ENCODE measurements around the gene CHMP2A. TPM values are rescaled to one million over a fixed set of nuclear protein-coding genes. Genes with fewer than 3 reads are reported as not detected.

CHMP2A gene
- total and polyA plus RNA-seq, 2 of the 8 experiments (the other 6 are each of a cell fraction or from before 2014, with no cell fraction given) = 70.0 to 132 TPM

DNA sequence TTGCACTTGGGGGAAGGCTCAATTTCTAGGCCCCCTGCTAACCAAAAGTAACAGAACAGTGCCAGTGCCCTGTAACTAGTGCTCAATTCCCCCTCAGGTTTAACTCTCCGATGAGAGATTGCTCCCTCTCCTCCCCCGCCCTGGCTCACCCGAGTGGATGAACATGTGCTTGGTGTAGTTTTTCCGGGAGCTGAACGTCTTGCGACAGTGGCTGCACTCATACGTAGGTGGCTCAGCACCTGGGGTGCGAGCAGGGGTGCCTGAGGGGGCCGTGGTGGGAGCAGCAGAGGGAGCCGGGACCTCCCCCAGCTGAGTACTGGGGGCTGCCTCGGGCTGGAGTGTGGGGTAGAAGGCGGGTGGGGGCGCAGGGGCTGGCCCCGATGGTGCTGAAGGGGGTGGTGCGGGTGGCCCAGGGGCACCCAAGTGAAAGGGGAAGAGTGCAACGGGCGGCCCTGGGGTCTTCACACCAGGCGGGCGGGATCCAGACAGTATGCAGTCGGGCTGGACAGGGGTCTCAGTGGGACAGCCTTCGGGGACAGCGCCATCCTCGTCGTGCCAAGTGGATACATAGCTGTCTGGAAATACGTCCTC is 38.6 kb downstream of the CHMP2A start:
- H2BK120ac ChIP-seq (replicated peaks; ENCODE audit: low read depth, low read length) = no peak overlapping the region
- POLR2A ChIA-PET (ENCODE audit: partially characterized antibody) = interaction anchor here (0.5 to 21.3 kb wide), 10 partner anchors 16 to 333 kb away, joined by 3 to 650 read pairs (median 9); partner anchors contain the start of genes CHMP2A, TRIM28, UBE2M and ZNF497
- no peak overlapping the region for H2AK5ac ChIP-seq (ENCODE audit: low read depth, low read length)
- 0 out of 2 replicates have a peak overlapping the region, but pooled peaks have one; percentile 52 for H2BK5ac ChIP-seq (ENCODE audit: low read depth, low read length)
- H3K9me3 ChIP-seq (ENCODE audit: insufficient read depth in 2 of 2, low read depth in 1 of 2, low read length in 1 of 2) = no peaks in the 10 kb centered on the region
- H3K27me3 ChIP-seq (replicated peaks in 1 of 4; ENCODE audit: control insufficient read depth in 3 of 4, extremely low read depth in 1 of 4, insufficient read depth in 3 of 4, low read length in 3 of 4) = no peaks in the 10 kb centered on the region
- peaks cover 2 to 9% of the 10 kb centered on the region in 2 experiments for H4K20me1 ChIP-seq (replicated peaks in 1 of 2; ENCODE audit: control insufficient read depth in 1 of 2, insufficient read depth in 2 of 2, low read length in 2 of 2)
- CTCF ChIA-PET (ENCODE audit: partially characterized antibody) = interaction anchor here (0.6 to 5.2 kb wide), 5 partner anchors 17 to 80 kb away, joined by 3 to 27 read pairs (median 3); no protein-coding TSS in a partner anchor
- H3K79me2 ChIP-seq (ENCODE audit: control insufficient read depth in 1 of 2, insufficient read depth in 2 of 2, low read length in 2 of 2) = peaks cover 0 to 17% of the 10 kb centered on the region in 2 experiments; a peak in 1 of 4 replicates
- no peak overlapping the region for H3K56ac ChIP-seq (replicated peaks; ENCODE audit: insufficient read length, low read depth, low read length)
- no peak overlapping the region for H3K4ac ChIP-seq (replicated peaks; ENCODE audit: insufficient read length, low read depth, low read length)
- no peak overlapping the region for H2AFZ ChIP-seq (ENCODE audit: low read length)
- H4K8ac ChIP-seq (ENCODE audit: extremely low read depth, insufficient read depth, low read length) = peak overlapping the region; percentile 51; the same call in 1 of the 2 replicates
- H3K27ac ChIP-seq (ENCODE audit: low read depth, low read length) = 0 out of 2 replicates have a peak overlapping the region, but pooled peaks have one; percentile 28
- H2BK20ac ChIP-seq (ENCODE audit: low read length) = no peak overlapping the region
- no peak for FAIRE-seq
- H3K9ac ChIP-seq (replicated peaks in 1 of 4; ENCODE audit: extremely low read depth in 1 of 4, low read depth in 3 of 4, low read length in 3 of 4) = no peak overlapping the region
- WGBS, 2 experiments (ENCODE audit: extremely low coverage in 1 of 2, insufficient coverage in 1 of 2, insufficient read length in 1 of 2, insufficient replicate concordance in 2 of 2, low coverage in 1 of 2, low lambda C conversion rate in 2 of 2, missing lambda C conversion rate in 1 of 2) = 91% methylated on average over 14 of the region's 25 CpGs; no CpG with 5 or more reads in 1 of the 2 experiments
- H3K36me3 ChIP-seq (ENCODE audit: control insufficient read depth in 2 of 4, insufficient read depth in 4 of 4, low read length in 3 of 4) = peaks cover 0 to 9% (median 2%) of the 10 kb centered on the region in 4 experiments; a peak in 2 of 8 replicates
- H4K91ac ChIP-seq (replicated peaks; ENCODE audit: insufficient read length, low read length) = no peak overlapping the region
- peaks cover 0 to 30% (median 18%) of the 10 kb centered on the region in 4 experiments; a peak in 6 of 7 replicates for H3K4me1 ChIP-seq (replicated peaks in 1 of 4; ENCODE audit: control insufficient read depth in 3 of 4, insufficient read depth in 4 of 4, low read length in 3 of 4)
- H2BK15ac ChIP-seq (ENCODE audit: low read length) = no peak overlapping the region
- H4K5ac ChIP-seq (ENCODE audit: insufficient read length, low read depth, low read length) = no peak overlapping the region
- DNase-seq (ENCODE audit: low read depth in 1 of 2, low spot score in 2 of 2) = no peak
- H3K23ac ChIP-seq (ENCODE audit: insufficient read length) = no peak overlapping the region
- peak overlapping the region; percentile 36 to 58; a peak in 1 of 4 replicates for H3K4me2 ChIP-seq (ENCODE audit: insufficient read depth in 1 of 2, low read depth in 2 of 2, low read length in 2 of 2)
- H3K4me3 ChIP-seq (ENCODE audit: extremely low read depth in 1 of 4, insufficient read depth in 2 of 4, low read depth in 3 of 4, low read length in 4 of 4) = peak overlapping the region in 2 of 4 experiments; percentile 3 to 16; a peak in 1 of 8 replicates
- peaks cover 11% of the 10 kb centered on the region for H3K23me2 ChIP-seq (ENCODE audit: low read depth, low read length)
- peaks cover 5% of the 10 kb centered on the region for H3K79me1 ChIP-seq (ENCODE audit: low read depth, low read length)
- H3K18ac ChIP-seq (ENCODE audit: extremely low read depth, low read length) = no peak overlapping the region
- no peak overlapping the region for H3K14ac ChIP-seq (ENCODE audit: insufficient read length)
- no peak overlapping the region for H2BK12ac ChIP-seq (ENCODE audit: low read depth, low read length)
- TF ChIP-seq SP4 (IDR thresholded peaks at IDR 0.05; ENCODE audit: low read length) = no peak
- no peak for TF ChIP-seq POLR2AphosphoS5 (IDR thresholded peaks at IDR 0.05; ENCODE audit: low read depth, low read length)
- TF ChIP-seq SIX5 (IDR thresholded peaks at IDR 0.05; ENCODE audit: low read depth, low read length) = no peak
- no peak for TF ChIP-seq POU5F1 (IDR thresholded peaks at IDR 0.05; ENCODE audit: low read depth, low read length)

All from H1 (cell line).